GM19193 (cell line): Measurements from ENCODE around the gene IVL.

Experiments used
- POLR2A ChIP-seq: IDR thresholded peaks from 4 replicates; pipeline ENCODE4 v1.6.1; 2011; ENCODE audit not compliant: insufficient read depth, insufficient read length; ENCODE audit errors: extremely low read depth

Gene IVL

GRCh38 chr1:152957561-152957960 is 49.2 kb downstream of the IVL start:
- no peak for TF ChIP-seq POLR2A

- no peak for TF ChIP-seq POLR2A
Observed at GRCh38 chr1:152959273-152959672, 50.9 kb downstream of the IVL start.

GRCh38 chr1:152959801-152960451 is 51.6 kb downstream of the IVL start:
- no peak for TF ChIP-seq POLR2A

- no peak for TF ChIP-seq POLR2A
Observed at GRCh38 chr1:152960452-152961044, 52.2 kb downstream of the IVL start.
